HG02938 (cell line): ENCODE measurements around the gene C1QTNF7.

Experiments
- ATAC-seq: cut with Tn5 transposase; IDR thresholded peaks from one replicate; pipeline ENCODE4 v1.9.1; 2021; ENCODE audit warnings: mild to moderate bottlenecking, moderate library complexity; ENCODE audit not compliant: unreplicated experiment

Gene C1QTNF7

GRCh38 chr4:15427701-15428100 is at the start of gene C1QTNF7:
Gene C1QTNF7, plus strand, starts transcription at chr4:15428033. Its CDS starts 7,711 bp downstream, at chr4:15435744.
- no peak for ATAC-seq

- ATAC-seq, result no peak
Observed at GRCh38 chr4:15378062-15378461, 49.8 kb upstream of the C1QTNF7 start.

GRCh38 chr4:15378493-15378892 is 49.3 kb upstream of the C1QTNF7 start:
- no peak for ATAC-seq

- no peak for ATAC-seq
Observed at GRCh38 chr4:15381806-15382338, 46.0 kb upstream of the C1QTNF7 start.

- no peak for ATAC-seq
Observed at GRCh38 chr4:15382669-15383273, 45.1 kb upstream of the C1QTNF7 start.

- ATAC-seq, result no peak
Observed at GRCh38 chr4:15385515-15385914, 42.3 kb upstream of the C1QTNF7 start.

GRCh38 chr4:15385928-15386327 is 41.9 kb upstream of the C1QTNF7 start:
- no peak for ATAC-seq

GRCh38 chr4:15390494-15390893 is 37.3 kb upstream of the C1QTNF7 start:
- no peak for ATAC-seq

- no peak for ATAC-seq
Observed at GRCh38 chr4:15392053-15392805, 35.6 kb upstream of the C1QTNF7 start.

GRCh38 chr4:15395311-15395710 is 32.5 kb upstream of the C1QTNF7 start:
- no peak for ATAC-seq

GRCh38 chr4:15396157-15396800 is 31.6 kb upstream of the C1QTNF7 start:
- ATAC-seq, result peak; percentile 87

GRCh38 chr4:15398001-15398400 is 29.8 kb upstream of the C1QTNF7 start:
- ATAC-seq, result no peak

GRCh38 chr4:15398732-15399131 is 29.1 kb upstream of the C1QTNF7 start:
- no peak for ATAC-seq

GRCh38 chr4:15400226-15400625 is 27.6 kb upstream of the C1QTNF7 start:
- no peak for ATAC-seq

GRCh38 chr4:15400981-15401671 is 26.7 kb upstream of the C1QTNF7 start:
- peak; percentile 45 for ATAC-seq

GRCh38 chr4:15402146-15402545 is 25.7 kb upstream of the C1QTNF7 start:
- ATAC-seq, result no peak

- ATAC-seq, result no peak
Observed at GRCh38 chr4:15402974-15403373, 24.9 kb upstream of the C1QTNF7 start.

- ATAC-seq, result no peak
Observed at GRCh38 chr4:15405018-15405417, 22.8 kb upstream of the C1QTNF7 start.

GRCh38 chr4:15410750-15411149 is 17.1 kb upstream of the C1QTNF7 start:
- no peak for ATAC-seq

- ATAC-seq, result no peak
Observed at GRCh38 chr4:15412461-15412860, 15.4 kb upstream of the C1QTNF7 start.

GRCh38 chr4:15413010-15413622 is 14.7 kb upstream of the C1QTNF7 start:
- no peak for ATAC-seq
